ENCODE measurements around the gene ESRRB. TPM values are rescaled to one million over a fixed set of nuclear protein-coding genes. Genes with fewer than 3 reads are reported as not detected.

The ESRRB gene
- total and polyA plus RNA-seq, 12 donors, result 2.5 to 13.4 (median 7.0) TPM

- no peak for ATAC-seq
- H3K27me3 ChIP-seq, result peaks cover 0 to 14% (median 4%) of the 10 kb centered on the region in 7 donors
- TF ChIP-seq CTCF (IDR thresholded peaks at IDR 0.05), result no peak
- intact Hi-C loops (cut with DNase I), result loop anchor here in 4 of 10 donors (5.0 to 10.0 kb wide), 5 partner anchors 202 to 650 kb away; partner anchors contain the start of gene GPATCH2L (in 1 of the 4)
- H3K36me3 ChIP-seq, result no peaks in the 10 kb centered on the region
- peaks cover 0 to 16% (median 9%) of the 10 kb centered on the region in 9 donors for H3K4me1 ChIP-seq
- H3K4me3 ChIP-seq, result no peak overlapping the region
- H3K9me3 ChIP-seq, result no peaks in the 10 kb centered on the region
- no peak overlapping the region for H3K27ac ChIP-seq
- no peak for DNase-seq
- 92 to 93% methylated on average over 4 of the region's 4 CpGs for WGBS, 2 donors
Measured at GRCh38 chr14:76354310-76354709, 21.6 kb upstream of the ESRRB start.

GRCh38 chr14:76355771-76356170 lies 20.2 kb upstream of the ESRRB start:
- peaks cover 0 to 14% (median 4%) of the 10 kb centered on the region in 7 donors for H3K27me3 ChIP-seq
- H3K4me1 ChIP-seq, result peaks cover 0 to 11% (median 9%) of the 10 kb centered on the region in 9 donors
- no peak for DNase-seq
- no peak for TF ChIP-seq CTCF (IDR thresholded peaks at IDR 0.05)
- H3K27ac ChIP-seq, result no peak overlapping the region
- H3K4me3 ChIP-seq, result no peak overlapping the region
- 77 to 93% methylated on average over 3 of the region's 3 CpGs for WGBS, 2 donors
- H3K36me3 ChIP-seq, result no peaks in the 10 kb centered on the region
- H3K9me3 ChIP-seq, result no peaks in the 10 kb centered on the region
- ATAC-seq, result no peak
- intact Hi-C loops (cut with DNase I), result loop anchor here in 4 of 10 donors (10.0 kb wide), 3 partner anchors 289 to 651 kb away; no protein-coding TSS in a partner anchor

GRCh38 chr14:76371066-76371465 lies 4.9 kb upstream of the ESRRB start:
- peaks cover 0 to 7% (median 2%) of the 10 kb centered on the region in 9 donors for H3K4me1 ChIP-seq
- no peak overlapping the region for H3K27ac ChIP-seq
- no peak for TF ChIP-seq CTCF (IDR thresholded peaks at IDR 0.05)
- peaks cover 0 to 30% (median 14%) of the 10 kb centered on the region in 7 donors for H3K27me3 ChIP-seq
- no peaks in the 10 kb centered on the region for H3K36me3 ChIP-seq
- no peaks in the 10 kb centered on the region for H3K9me3 ChIP-seq
- 75 to 85% methylated on average over 7 of the region's 7 CpGs for WGBS, 2 donors
- intact Hi-C loops (cut with DNase I), result loop anchor here in 1 of 10 donors (10.0 kb wide), 1 partner anchor 656 kb away; no protein-coding TSS in a partner anchor
- no peak for ATAC-seq
- no peak for DNase-seq
- no peak overlapping the region for H3K4me3 ChIP-seq

- peak in 1 of 8 donors; percentile 36 for ATAC-seq
- Histone ChIP-seq H3K4me1 (peaks cover 3 to 23% (median 13%) of the 10 kb centered on the region in 9 donors), H3K36me3 (no peaks in the 10 kb centered on the region), H3K27ac (no peak overlapping the region), H3K9me3 (no peaks in the 10 kb centered on the region), H3K4me3 (no peak overlapping the region), H3K27me3 (peaks cover 4 to 52% (median 38%) of the 10 kb centered on the region in 7 donors)
- TF ChIP-seq CTCF (IDR thresholded peaks at IDR 0.05), result no peak
- WGBS, 2 donors, result 71 to 76% methylated on average over 3 of the region's 3 CpGs
- no peak for DNase-seq
- intact Hi-C loops (cut with DNase I), result loop anchor here in 1 of 10 donors (10.0 kb wide), 1 partner anchor 659 kb away; no protein-coding TSS in a partner anchor
Measured at GRCh38 chr14:76373456-76373855, 2.5 kb upstream of the ESRRB start.

Data from heart right ventricle (tissue), 16 donors.